ENCODE results near the gene EPB41L1. TPM values are rescaled to one million over a fixed set of nuclear protein-coding genes. Genes with fewer than 3 reads are reported as not detected.

EPB41L1 gene
- total RNA-seq, 2 donors from 2014 or later = 81.1 to 102 TPM

- DNase-seq (ENCODE audit: low spot score) (no peak), ATAC-seq (ENCODE audit: insufficient number of reproducible peaks, low FRiP score, low read depth) (no peak)
Observed at GRCh38 chr20:36260316-36260715, 105.8 kb downstream of the EPB41L1 start.

GRCh38 chr20:36261389-36262105, 107.0 kb downstream of the EPB41L1 start:
- H3K27ac ChIP-seq = no peak overlapping the region
- DNase-seq (ENCODE audit: low spot score) = no peak
- ATAC-seq (ENCODE audit: insufficient number of reproducible peaks, low FRiP score, low read depth) = no peak
- H3K4me3 ChIP-seq = no peak overlapping the region
- no peaks in the 10 kb centered on the region for H3K4me1 ChIP-seq (ENCODE audit: control insufficient read depth in 1 of 2, low read depth in 2 of 2)
- H3K36me3 ChIP-seq = peaks cover 4% of the 10 kb centered on the region
- no peaks in the 10 kb centered on the region for H3K9me3 ChIP-seq
- no peak for TF ChIP-seq CTCF (IDR thresholded peaks at IDR 0.05)
- no peaks in the 10 kb centered on the region for H3K27me3 ChIP-seq (replicated peaks; ENCODE audit: insufficient read depth)

More at GRCh38 chr20:36260316-36260715, 105.8 kb downstream of the EPB41L1 start:
- no peaks in the 10 kb centered on the region for H3K4me1 ChIP-seq (ENCODE audit: control insufficient read depth in 1 of 2, low read depth in 2 of 2)
- H3K27ac ChIP-seq = no peak overlapping the region
- no peaks in the 10 kb centered on the region for H3K27me3 ChIP-seq (replicated peaks; ENCODE audit: insufficient read depth)
- H3K4me3 ChIP-seq = no peak overlapping the region
- peaks cover 10% of the 10 kb centered on the region for H3K36me3 ChIP-seq
- no peaks in the 10 kb centered on the region for H3K9me3 ChIP-seq
- no peak for TF ChIP-seq CTCF (IDR thresholded peaks at IDR 0.05)

GRCh38 chr20:36262440-36262839, 107.9 kb downstream of the EPB41L1 start:
- no peak for ATAC-seq (ENCODE audit: insufficient number of reproducible peaks, low FRiP score, low read depth)

GRCh38 chr20:36264426-36265246, 110.1 kb downstream of the EPB41L1 start:
- H3K27me3 ChIP-seq (replicated peaks; ENCODE audit: insufficient read depth) = no peaks in the 10 kb centered on the region
- DNase-seq (ENCODE audit: low spot score) (no peak), ATAC-seq (ENCODE audit: insufficient number of reproducible peaks, low FRiP score, low read depth) (no peak)
- H3K27ac ChIP-seq = no peak overlapping the region
- no peaks in the 10 kb centered on the region for H3K9me3 ChIP-seq
- no peaks in the 10 kb centered on the region for H3K4me1 ChIP-seq (ENCODE audit: control insufficient read depth in 1 of 2, low read depth in 2 of 2)
- H3K4me3 ChIP-seq = no peak overlapping the region
- TF ChIP-seq CTCF (IDR thresholded peaks at IDR 0.05) = no peak
- no peaks in the 10 kb centered on the region for H3K36me3 ChIP-seq

More at GRCh38 chr20:36262440-36262839, 107.9 kb downstream of the EPB41L1 start:
- Histone ChIP-seq H3K36me3 (no peaks in the 10 kb centered on the region), H3K4me1 (ENCODE audit: control insufficient read depth in 1 of 2, low read depth in 2 of 2) (no peaks in the 10 kb centered on the region), H3K27ac (no peak overlapping the region), H3K27me3 (replicated peaks; ENCODE audit: insufficient read depth) (no peaks in the 10 kb centered on the region), H3K4me3 (no peak overlapping the region), H3K9me3 (no peaks in the 10 kb centered on the region)
- no peak for TF ChIP-seq CTCF (IDR thresholded peaks at IDR 0.05)
- no peak for DNase-seq (ENCODE audit: low spot score)

DNA sequence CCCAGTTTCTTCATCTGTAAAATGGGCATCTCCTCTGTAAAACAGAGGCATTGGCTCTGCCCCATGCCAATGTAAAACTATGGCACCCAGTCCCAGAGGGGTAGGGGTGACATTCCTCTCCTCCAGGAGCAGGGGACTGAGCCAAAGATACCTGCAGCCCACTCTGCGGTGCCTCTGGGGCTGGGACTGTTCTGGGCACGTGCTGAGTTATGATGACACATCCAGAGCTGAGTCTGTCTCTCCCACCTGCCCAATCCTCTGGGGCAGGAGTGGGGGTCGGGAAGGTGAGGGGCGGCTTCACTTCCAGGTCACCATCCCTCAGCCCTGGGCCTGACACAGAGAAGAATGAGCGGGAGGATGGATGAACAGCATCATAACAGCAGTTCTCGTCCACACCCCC, 111.6 kb downstream of the EPB41L1 start:
- H3K36me3 ChIP-seq = no peaks in the 10 kb centered on the region
- no peak for TF ChIP-seq CTCF (IDR thresholded peaks at IDR 0.05)
- no peak for DNase-seq (ENCODE audit: low spot score)
- H3K27ac ChIP-seq = no peak overlapping the region
- H3K4me3 ChIP-seq = no peak overlapping the region
- H3K27me3 ChIP-seq (replicated peaks; ENCODE audit: insufficient read depth) = no peaks in the 10 kb centered on the region
- ATAC-seq (ENCODE audit: insufficient number of reproducible peaks, low FRiP score, low read depth) = no peak
- no peaks in the 10 kb centered on the region for H3K9me3 ChIP-seq
- no peaks in the 10 kb centered on the region for H3K4me1 ChIP-seq (ENCODE audit: control insufficient read depth in 1 of 2, low read depth in 2 of 2)

All from thoracic aorta (tissue), 2 donors.